ENCODE results near the gene FGF12.

FGF12 gene

GRCh38 chr3:192675958-192676649 is 51.2 kb downstream of the FGF12 start:
- DNase-seq = peak; percentile 30

GRCh38 chr3:192655628-192656027 is 71.7 kb downstream of the FGF12 start:
- DNase-seq = no peak

- no peak for DNase-seq
Measured at GRCh38 chr3:192655040-192655439, 72.3 kb downstream of the FGF12 start.

- DNase-seq = no peak
Measured at GRCh38 chr3:192653862-192654261, 73.5 kb downstream of the FGF12 start.

GRCh38 chr3:192652727-192653126 is 74.6 kb downstream of the FGF12 start:
- DNase-seq = no peak

GRCh38 chr3:192651836-192652512 is 75.4 kb downstream of the FGF12 start:
- no peak for DNase-seq

- DNase-seq = no peak
Measured at GRCh38 chr3:192645437-192645836, 81.9 kb downstream of the FGF12 start.

- no peak for DNase-seq
Measured at GRCh38 chr3:192642651-192643050, 84.7 kb downstream of the FGF12 start.

GRCh38 chr3:192641919-192642318 is 85.4 kb downstream of the FGF12 start:
- no peak for DNase-seq

GRCh38 chr3:192639987-192640386 is 87.4 kb downstream of the FGF12 start:
- no peak for DNase-seq

GRCh38 chr3:192637803-192638202 is 89.5 kb downstream of the FGF12 start:
- no peak for DNase-seq

- DNase-seq = no peak
Measured at GRCh38 chr3:192636517-192637444, 90.6 kb downstream of the FGF12 start.

- DNase-seq = no peak
Measured at GRCh38 chr3:192629429-192629828, 97.9 kb downstream of the FGF12 start.

GRCh38 chr3:192621909-192622308 is 105.4 kb downstream of the FGF12 start:
- no peak for DNase-seq

GRCh38 chr3:192620275-192620674 is 107.1 kb downstream of the FGF12 start:
- DNase-seq = no peak

GRCh38 chr3:192611411-192611810 is 115.9 kb downstream of the FGF12 start:
- DNase-seq = no peak

GRCh38 chr3:192608726-192609600 is 118.4 kb downstream of the FGF12 start:
- no peak for DNase-seq

- DNase-seq = no peak
Measured at GRCh38 chr3:192607798-192608197, 119.5 kb downstream of the FGF12 start.

- no peak for DNase-seq
Measured at GRCh38 chr3:192597913-192598312, 129.4 kb downstream of the FGF12 start.

- no peak for DNase-seq
Measured at GRCh38 chr3:192597506-192597905, 129.8 kb downstream of the FGF12 start.

- DNase-seq = no peak
Measured at GRCh38 chr3:192578729-192579128, 148.6 kb downstream of the FGF12 start.

- no peak for DNase-seq
Measured at GRCh38 chr3:192577811-192578210, 149.5 kb downstream of the FGF12 start.

- no peak for DNase-seq
Measured at GRCh38 chr3:192577271-192577670, 150.1 kb downstream of the FGF12 start.

All from stimulated activated CD4-positive, alpha-beta T cell treated with anti-CD3 and anti-CD28 coated beads, Interleukin-15, amount 100 ng/mL, for 24 hours (primary cell).